MG63 (cell line): ENCODE results near the gene SMIM5. TPM values are rescaled to one million over a fixed set of nuclear protein-coding genes. Genes with fewer than 3 reads are reported as not detected.
"Not testable (repeated sequence)": the region's sequence is repeated elsewhere in the genome, so short reads cannot be mapped to it uniquely, and the experiment has no call there.

Experiments used
- DNase-seq: peaks from one replicate; pipeline ENCODE4 v3.0.0-alpha.2; 2020
- H3K27me3 ChIP-seq: fragments of 250-450 bp; sonication (Bioruptor Pico); 2 replicates; pipeline ENCODE4 v1.5.1; 2020; ENCODE audit warnings: mild to moderate bottlenecking, moderate library complexity
- H3K36me3 ChIP-seq: fragments of 250-450 bp; sonication (Bioruptor Pico); 2 replicates; pipeline ENCODE4 v1.5.1; 2020; ENCODE audit warnings: mild to moderate bottlenecking, moderate library complexity
- H3K4me3 ChIP-seq: fragments of 250-450 bp; sonication (Bioruptor Pico); 2 replicates; pipeline ENCODE4 v1.5.1; 2020; ENCODE audit warnings: mild to moderate bottlenecking, moderate library complexity
- H3K9me3 ChIP-seq: fragments of 250-450 bp; sonication (Bioruptor Pico); 2 replicates; pipeline ENCODE4 v1.5.1; 2020; ENCODE audit warnings: mild to moderate bottlenecking, moderate library complexity
- total RNA-seq: library from RNA; depleted of rRNA; stranded (reverse); fragments of >200 nt; shearing (Covaris generic); gene quantifications from 2 replicates; pipeline ENCODE4 v1.2.3, GENCODE V29; 2014; ENCODE audit warnings: low replicate concordance

The SMIM5 gene
- total RNA-seq, 1 experiment from 2014 or later: 0.69 TPM

- no peak overlapping the region for H3K4me3 ChIP-seq
- no peaks in the 10 kb centered on the region for H3K9me3 ChIP-seq
- H3K36me3 ChIP-seq: peaks cover 6% of the 10 kb centered on the region
- DNase-seq: peak; percentile 85
- H3K27me3 ChIP-seq: no peaks in the 10 kb centered on the region
These were observed 497 bp downstream of the SMIM5 start for GRCh38 chr17:75633486-75634375.

- DNase-seq: no peak
- no peaks in the 10 kb centered on the region for H3K9me3 ChIP-seq
- peaks cover 6% of the 10 kb centered on the region for H3K36me3 ChIP-seq
- no peaks in the 10 kb centered on the region for H3K27me3 ChIP-seq
- no peak overlapping the region for H3K4me3 ChIP-seq
These were observed 1.1 kb downstream of the SMIM5 start for GRCh38 chr17:75634376-75634740.

- no peak for DNase-seq
- no peaks in the 10 kb centered on the region for H3K9me3 ChIP-seq
- H3K36me3 ChIP-seq: peaks cover 6% of the 10 kb centered on the region
- H3K4me3 ChIP-seq: no peak overlapping the region
- H3K27me3 ChIP-seq: no peaks in the 10 kb centered on the region
These were observed 1.7 kb downstream of the SMIM5 start for GRCh38 chr17:75634754-75635609.

- Histone ChIP-seq H3K36me3 (peaks cover 6% of the 10 kb centered on the region), H3K27me3 (no peaks in the 10 kb centered on the region), H3K4me3 (no peak overlapping the region), H3K9me3 (no peaks in the 10 kb centered on the region)
- DNase-seq: no peak
These were observed 2.5 kb downstream of the SMIM5 start for GRCh38 chr17:75635610-75636202.

- peaks cover 6% of the 10 kb centered on the region for H3K36me3 ChIP-seq
- no peaks in the 10 kb centered on the region for H3K27me3 ChIP-seq
- H3K4me3 ChIP-seq: no peak overlapping the region
- DNase-seq: no peak
- H3K9me3 ChIP-seq: no peaks in the 10 kb centered on the region
These were observed 3.3 kb downstream of the SMIM5 start for GRCh38 chr17:75636381-75637142.

- DNase-seq: no peak
- Histone ChIP-seq H3K36me3 (peaks cover 4% of the 10 kb centered on the region), H3K27me3 (no peaks in the 10 kb centered on the region), H3K9me3 (no peaks in the 10 kb centered on the region), H3K4me3 (no peak overlapping the region)
These were observed 3.9 kb downstream of the SMIM5 start for GRCh38 chr17:75637143-75637538.

- DNase-seq: no peak
- no peak overlapping the region for H3K4me3 ChIP-seq
- H3K27me3 ChIP-seq: no peaks in the 10 kb centered on the region
- peaks cover 3% of the 10 kb centered on the region; the same call in 1 of the 2 replicates for H3K36me3 ChIP-seq
- H3K9me3 ChIP-seq: no peaks in the 10 kb centered on the region
These were observed 4.3 kb downstream of the SMIM5 start for GRCh38 chr17:75637551-75637950.

GRCh38 chr17:75638039-75638438 is 4.8 kb downstream of the SMIM5 start:
- not testable (repeated sequence) for H3K4me3 ChIP-seq, H3K36me3 ChIP-seq, H3K27me3 ChIP-seq, H3K9me3 ChIP-seq, DNase-seq

- H3K36me3 ChIP-seq: no peaks in the 10 kb centered on the region
- H3K4me3 ChIP-seq: no peak overlapping the region
- no peak for DNase-seq
- no peaks in the 10 kb centered on the region for H3K9me3 ChIP-seq
- H3K27me3 ChIP-seq: no peaks in the 10 kb centered on the region
These were observed 5.7 kb downstream of the SMIM5 start for GRCh38 chr17:75638893-75639292.

GRCh38 chr17:75639327-75639726 is 6.1 kb downstream of the SMIM5 start:
- no peak overlapping the region for H3K4me3 ChIP-seq
- DNase-seq: no peak
- no peaks in the 10 kb centered on the region for H3K36me3 ChIP-seq

GRCh38 chr17:75639771-75640555 is 6.7 kb downstream of the SMIM5 start:
- no peaks in the 10 kb centered on the region for H3K27me3 ChIP-seq
- no peaks in the 10 kb centered on the region for H3K36me3 ChIP-seq
- no peak overlapping the region for H3K4me3 ChIP-seq
- no peak for DNase-seq
- no peaks in the 10 kb centered on the region for H3K9me3 ChIP-seq

More at GRCh38 chr17:75639327-75639726, 6.1 kb downstream of the SMIM5 start:
- Histone ChIP-seq H3K9me3 (no peaks in the 10 kb centered on the region), H3K27me3 (no peaks in the 10 kb centered on the region)

- H3K36me3 ChIP-seq: no peaks in the 10 kb centered on the region
- DNase-seq: no peak
- H3K27me3 ChIP-seq: no peaks in the 10 kb centered on the region
- no peak overlapping the region for H3K4me3 ChIP-seq
- no peaks in the 10 kb centered on the region for H3K9me3 ChIP-seq
These were observed 7.4 kb downstream of the SMIM5 start for GRCh38 chr17:75640556-75641119.

GRCh38 chr17:75641343-75641742 is 8.1 kb downstream of the SMIM5 start:
- Histone ChIP-seq H3K4me3 (no peak overlapping the region), H3K27me3 (no peaks in the 10 kb centered on the region), H3K9me3 (no peaks in the 10 kb centered on the region), H3K36me3 (no peaks in the 10 kb centered on the region)
- no peak for DNase-seq

GRCh38 chr17:75642182-75642783 is 9.0 kb downstream of the SMIM5 start:
- Histone ChIP-seq H3K27me3 (no peaks in the 10 kb centered on the region), H3K9me3 (no peaks in the 10 kb centered on the region), H3K36me3 (no peaks in the 10 kb centered on the region), H3K4me3 (no peak overlapping the region)
- DNase-seq: no peak
